ENCODE data around the gene A2M.

The A2M gene

GRCh38 chr12:9033265-9033887 lies 82.3 kb downstream of the A2M start:
- DNase-seq = no peak

DNA sequence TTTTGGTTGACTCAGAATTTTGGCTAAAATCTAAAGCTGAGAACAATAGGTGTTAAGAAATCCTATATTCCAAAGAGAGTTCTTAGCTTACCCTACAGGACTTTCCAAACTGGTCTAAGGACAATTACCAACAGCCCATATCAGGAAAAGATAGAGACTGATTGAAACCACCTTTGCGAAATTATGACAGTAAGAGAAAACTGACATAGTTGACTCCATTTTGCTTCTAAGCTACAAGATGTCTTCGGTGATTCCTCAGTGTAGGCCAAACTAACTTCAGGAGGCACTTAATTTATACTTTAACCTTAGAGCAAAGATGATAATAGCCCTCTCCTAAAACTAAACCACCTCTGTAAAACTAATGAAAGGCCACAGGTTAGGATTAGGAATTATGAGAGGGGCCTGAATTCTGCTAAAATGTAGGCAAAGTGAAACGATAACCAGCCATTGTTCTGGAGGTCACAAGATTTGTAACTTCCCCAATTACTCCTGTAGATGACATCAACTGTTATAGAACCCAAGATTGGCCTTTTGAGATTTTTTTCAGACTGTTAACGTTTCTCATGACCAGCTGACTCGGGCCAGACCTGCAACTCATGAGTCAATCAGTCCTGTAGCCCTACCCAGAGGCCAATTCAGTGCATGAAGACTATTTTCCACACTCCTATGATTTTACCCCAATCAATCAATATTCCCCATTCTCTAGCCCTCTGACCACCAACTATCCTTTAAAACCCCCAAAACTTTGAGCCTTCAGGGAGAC lies 83.3 kb downstream of the A2M start:
- no peak for DNase-seq

DNA sequence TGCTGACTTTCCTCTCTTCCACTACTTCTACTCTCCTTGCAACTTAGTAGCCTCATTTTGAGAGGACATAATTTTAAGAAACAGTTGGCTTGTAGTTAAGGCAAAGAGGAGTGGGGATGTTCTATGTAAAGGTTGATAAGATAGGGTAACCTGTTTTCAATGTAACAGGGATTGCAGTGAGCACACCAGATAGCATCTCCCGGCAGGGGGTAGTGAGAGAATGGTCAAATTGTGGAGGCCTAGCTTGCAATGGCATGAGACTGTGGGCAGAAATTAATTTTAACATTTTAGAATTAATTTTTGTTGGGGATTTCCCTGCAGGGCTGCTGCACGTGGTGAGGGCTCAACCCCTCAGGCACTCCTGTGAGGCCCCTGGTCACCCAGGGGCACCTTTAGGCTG lies 84.9 kb downstream of the A2M start:
- no peak for DNase-seq

DNA sequence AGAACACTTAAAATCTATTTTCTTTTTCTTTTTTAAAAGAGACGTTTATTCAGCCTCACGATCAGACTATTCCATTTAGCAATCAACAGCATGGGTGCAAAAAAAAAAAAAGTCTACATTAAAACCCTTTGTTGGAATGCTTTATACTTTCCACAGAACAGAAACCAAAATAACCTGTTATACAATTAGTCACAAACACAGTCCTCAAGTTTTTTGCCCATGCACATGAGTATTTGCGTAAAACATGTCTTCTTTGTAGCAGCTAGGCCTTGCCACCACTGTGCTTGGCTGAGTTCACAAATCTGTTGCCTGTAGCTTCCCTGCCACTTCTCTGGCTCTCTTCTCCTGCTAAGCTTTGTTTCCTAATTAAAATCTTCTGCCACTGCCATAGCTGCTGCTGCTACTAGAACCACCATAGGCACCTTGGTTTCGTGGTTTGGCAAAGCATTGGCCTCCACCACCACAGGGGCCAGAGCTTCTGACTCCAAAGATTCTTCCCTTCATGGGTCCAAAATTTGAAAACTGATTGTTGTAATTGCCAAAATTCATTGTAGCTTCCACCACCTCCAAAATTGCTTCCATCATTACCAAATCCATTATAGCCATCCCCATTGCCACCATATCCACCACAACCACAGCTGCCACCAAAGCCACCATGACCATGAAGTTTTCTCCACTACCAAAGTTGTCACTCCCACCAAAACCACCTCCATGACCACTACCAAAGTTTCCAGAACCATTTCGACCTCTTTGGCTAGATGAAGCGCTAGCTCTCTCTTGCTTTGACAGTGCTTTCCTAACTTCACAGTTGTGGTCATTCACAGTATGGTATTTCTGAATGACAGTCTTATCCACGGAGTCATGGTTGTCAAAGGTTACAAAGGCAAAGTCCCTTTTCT lies 88.3 kb downstream of the A2M start:
- DNase-seq = no peak

GRCh38 chr12:9024512-9024911 lies 91.2 kb downstream of the A2M start:
- no peak for DNase-seq

GRCh38 chr12:9022592-9022991 lies 93.1 kb downstream of the A2M start:
- DNase-seq = no peak
